Measurements from ENCODE around the gene MYRIP.

MYRIP gene

GRCh38 chr3:39990532-39990931, 181.1 kb downstream of the MYRIP start:
- Histone ChIP-seq H3K4me3 (ENCODE audit: low read depth, low read length) (no peak overlapping the region), H3K36me3 (replicated peaks) (no peaks in the 10 kb centered on the region), H3K27ac (no peak overlapping the region), H3K27me3 (replicated peaks) (no peaks in the 10 kb centered on the region)
- peak; percentile 56 for DNase-seq
- in situ Hi-C loops (cut with HindIII; ENCODE audit: low pct_ligation_motif_present, low sequenced_read_pairs): no loop called here
- peak; percentile 61 for TF ChIP-seq CTCF (IDR thresholded peaks at IDR 0.05; ENCODE audit: low read depth, low read length, missing control alignments)

GRCh38 chr3:40008796-40009195, 199.4 kb downstream of the MYRIP start:
- no peak for TF ChIP-seq CTCF (IDR thresholded peaks at IDR 0.05; ENCODE audit: low read depth, low read length, missing control alignments)

GRCh38 chr3:40009991-40010390, 200.6 kb downstream of the MYRIP start:
- in situ Hi-C loops (cut with HindIII; ENCODE audit: low pct_ligation_motif_present, low sequenced_read_pairs): no loop called here

More at GRCh38 chr3:40008796-40009195, 199.4 kb downstream of the MYRIP start:
- in situ Hi-C loops (cut with HindIII; ENCODE audit: low pct_ligation_motif_present, low sequenced_read_pairs): no loop called here
- Histone ChIP-seq H3K36me3 (replicated peaks) (no peaks in the 10 kb centered on the region), H3K27ac (no peak overlapping the region), H3K4me3 (ENCODE audit: low read depth, low read length) (no peak overlapping the region), H3K27me3 (replicated peaks) (no peaks in the 10 kb centered on the region)
- DNase-seq: no peak

GRCh38 chr3:40012381-40012780, 203.0 kb downstream of the MYRIP start:
- DNase-seq: no peak
- H3K27me3 ChIP-seq (replicated peaks): no peaks in the 10 kb centered on the region
- in situ Hi-C loops (cut with HindIII; ENCODE audit: low pct_ligation_motif_present, low sequenced_read_pairs): no loop called here
- no peak for TF ChIP-seq CTCF (IDR thresholded peaks at IDR 0.05; ENCODE audit: low read depth, low read length, missing control alignments)
- no peak overlapping the region for H3K4me3 ChIP-seq (ENCODE audit: low read depth, low read length)
- H3K27ac ChIP-seq: no peak overlapping the region
- H3K36me3 ChIP-seq (replicated peaks): no peaks in the 10 kb centered on the region

More at GRCh38 chr3:40009991-40010390, 200.6 kb downstream of the MYRIP start:
- no peak overlapping the region for H3K27ac ChIP-seq
- DNase-seq: no peak
- no peak for TF ChIP-seq CTCF (IDR thresholded peaks at IDR 0.05; ENCODE audit: low read depth, low read length, missing control alignments)
- H3K4me3 ChIP-seq (ENCODE audit: low read depth, low read length): no peak overlapping the region
- no peaks in the 10 kb centered on the region for H3K36me3 ChIP-seq (replicated peaks)
- H3K27me3 ChIP-seq (replicated peaks): no peaks in the 10 kb centered on the region

- Histone ChIP-seq H3K27me3 (replicated peaks) (no peaks in the 10 kb centered on the region), H3K36me3 (replicated peaks) (no peaks in the 10 kb centered on the region), H3K27ac (no peak overlapping the region), H3K4me3 (ENCODE audit: low read depth, low read length) (no peak overlapping the region)
- no peak for TF ChIP-seq CTCF (IDR thresholded peaks at IDR 0.05; ENCODE audit: low read depth, low read length, missing control alignments)
- in situ Hi-C loops (cut with HindIII; ENCODE audit: low pct_ligation_motif_present, low sequenced_read_pairs): no loop called here
- DNase-seq: no peak
These were observed 207.0 kb downstream of the MYRIP start for GRCh38 chr3:40016391-40016790.

- DNase-seq: no peak
These were observed 209.0 kb downstream of the MYRIP start for GRCh38 chr3:40018369-40018768.

More at GRCh38 chr3:40018369-40018768, 209.0 kb downstream of the MYRIP start:
- H3K27me3 ChIP-seq (replicated peaks): no peaks in the 10 kb centered on the region
- in situ Hi-C loops (cut with HindIII; ENCODE audit: low pct_ligation_motif_present, low sequenced_read_pairs): no loop called here
- H3K4me3 ChIP-seq (ENCODE audit: low read depth, low read length): no peak overlapping the region
- no peak overlapping the region for H3K27ac ChIP-seq
- no peaks in the 10 kb centered on the region for H3K36me3 ChIP-seq (replicated peaks)
- no peak for TF ChIP-seq CTCF (IDR thresholded peaks at IDR 0.05; ENCODE audit: low read depth, low read length, missing control alignments)

Measured in brain microvascular endothelial cell (primary cell).